Measurements from ENCODE around the gene FAAP20. TPM values are rescaled to one million over a fixed set of nuclear protein-coding genes. Genes with fewer than 3 reads are reported as not detected.

FAAP20 gene
- total RNA-seq, 6 donors from 2014 or later: 26.7 to 88.0 (median 66.8) TPM

DNA sequence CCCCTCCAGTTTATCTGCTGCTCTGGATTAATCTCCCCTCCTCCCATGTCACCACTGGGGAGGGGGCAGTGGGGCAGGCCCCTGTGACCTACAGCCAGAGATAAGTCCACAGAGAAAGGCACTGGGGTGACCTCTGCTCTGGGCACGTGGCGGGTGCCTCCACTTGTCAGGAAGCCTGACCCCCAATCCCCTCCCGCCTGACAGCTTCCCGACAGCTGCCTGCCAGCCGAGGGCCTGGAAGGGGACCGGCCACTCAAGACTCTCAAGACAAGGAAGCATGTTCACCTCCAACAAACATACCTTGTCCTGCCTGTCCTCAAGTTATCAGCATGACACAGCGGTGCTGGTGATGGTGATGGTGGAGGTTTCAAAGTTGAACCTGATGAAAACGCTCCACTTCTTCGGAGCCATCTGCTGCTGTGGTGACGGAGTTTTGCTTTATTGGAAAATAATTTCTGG lies 3.2 kb upstream of the FAAP20 start:
- no peak for ATAC-seq (ENCODE audit: low FRiP score in 2 of 2)
- Histone ChIP-seq H3K27ac (peak overlapping the region; percentile 79 to 94 (median 84)), H3K4me1 (peaks cover 33 to 56% (median 45%) of the 10 kb centered on the region in 4 donors), H3K36me3 (no peaks in the 10 kb centered on the region), H3K27me3 (no peaks in the 10 kb centered on the region), H3K4me3 (no peak overlapping the region), H3K9me3 (no peaks in the 10 kb centered on the region)
- DNase-seq: peak in 1 of 2 donors; percentile 54
- 77 to 93% methylated on average over 4 to 10 of the region's 10 CpGs for WGBS, 2 donors
- TF ChIP-seq EP300 (IDR thresholded peaks at IDR 0.05): no peak
- TF ChIP-seq, protein P1, sequence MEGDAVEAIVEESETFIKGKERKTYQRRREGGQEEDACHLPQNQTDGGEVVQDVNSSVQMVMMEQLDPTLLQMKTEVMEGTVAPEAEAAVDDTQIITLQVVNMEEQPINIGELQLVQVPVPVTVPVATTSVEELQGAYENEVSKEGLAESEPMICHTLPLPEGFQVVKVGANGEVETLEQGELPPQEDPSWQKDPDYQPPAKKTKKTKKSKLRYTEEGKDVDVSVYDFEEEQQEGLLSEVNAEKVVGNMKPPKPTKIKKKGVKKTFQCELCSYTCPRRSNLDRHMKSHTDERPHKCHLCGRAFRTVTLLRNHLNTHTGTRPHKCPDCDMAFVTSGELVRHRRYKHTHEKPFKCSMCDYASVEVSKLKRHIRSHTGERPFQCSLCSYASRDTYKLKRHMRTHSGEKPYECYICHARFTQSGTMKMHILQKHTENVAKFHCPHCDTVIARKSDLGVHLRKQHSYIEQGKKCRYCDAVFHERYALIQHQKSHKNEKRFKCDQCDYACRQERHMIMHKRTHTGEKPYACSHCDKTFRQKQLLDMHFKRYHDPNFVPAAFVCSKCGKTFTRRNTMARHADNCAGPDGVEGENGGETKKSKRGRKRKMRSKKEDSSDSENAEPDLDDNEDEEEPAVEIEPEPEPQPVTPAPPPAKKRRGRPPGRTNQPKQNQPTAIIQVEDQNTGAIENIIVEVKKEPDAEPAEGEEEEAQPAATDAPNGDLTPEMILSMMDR (IDR thresholded peaks at IDR 0.05): no peak
- TF ChIP-seq POLR2AphosphoS5 (IDR thresholded peaks at IDR 0.05): no peak
- no peak for TF ChIP-seq POLR2A (IDR thresholded peaks at IDR 0.05)

- WGBS, 2 donors: 90 to 91% methylated on average over 5 to 14 of the region's 17 CpGs
- Histone ChIP-seq H3K27ac (peak overlapping the region; percentile 3 to 94 (median 84)), H3K4me1 (peaks cover 34 to 63% (median 51%) of the 10 kb centered on the region in 4 donors)
Observed at GRCh38 chr1:2196901-2197638, 2.5 kb upstream of the FAAP20 start.

DNA sequence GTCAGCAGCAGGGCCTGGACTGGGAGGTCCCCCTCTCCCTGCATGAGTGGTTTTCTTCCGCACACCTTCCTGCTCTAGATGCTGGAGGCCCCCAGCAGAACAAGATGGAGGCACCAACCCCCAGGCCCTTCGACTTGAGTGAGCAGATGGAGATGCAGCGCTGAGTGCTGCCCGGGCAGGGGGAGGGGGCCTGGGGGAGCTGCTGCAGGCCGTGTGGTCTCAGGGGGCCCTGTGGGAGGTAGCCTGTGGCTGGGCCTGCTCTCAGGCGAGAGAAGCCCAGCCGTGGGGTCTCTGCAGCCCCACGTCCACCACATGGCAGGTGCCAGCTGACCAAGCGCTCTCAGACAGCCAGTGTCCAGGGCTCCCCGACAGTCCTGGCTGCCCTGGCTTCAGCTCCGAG lies 1.2 kb upstream of the FAAP20 start:
- peak overlapping the region; percentile 85 to 96 (median 94) for H3K27ac ChIP-seq
- H3K4me1 ChIP-seq: peaks cover 47 to 69% (median 62%) of the 10 kb centered on the region in 4 donors
- no peak for ATAC-seq (ENCODE audit: low FRiP score in 2 of 2)
- peak in 1 of 2 donors; percentile 46 for DNase-seq
- H3K27me3 ChIP-seq: no peaks in the 10 kb centered on the region
- no peaks in the 10 kb centered on the region for H3K36me3 ChIP-seq
- WGBS, 2 donors: 85 to 94% methylated on average over 3 to 4 of the region's 11 CpGs
- no peaks in the 10 kb centered on the region for H3K9me3 ChIP-seq
- peak overlapping the region in 1 of 4 donors; percentile 77 for H3K4me3 ChIP-seq
- TF ChIP-seq POLR2A (IDR thresholded peaks at IDR 0.05) (no peak), EP300 (IDR thresholded peaks at IDR 0.05) (no peak), POLR2AphosphoS5 (IDR thresholded peaks at IDR 0.05) (no peak)
- TF ChIP-seq, protein P1 (IDR thresholded peaks at IDR 0.05): no peak

More at GRCh38 chr1:2196901-2197638, 2.5 kb upstream of the FAAP20 start:
- no peaks in the 10 kb centered on the region for H3K9me3 ChIP-seq
- H3K4me3 ChIP-seq: no peak overlapping the region
- peak in 1 of 2 donors; percentile 83 for DNase-seq
- no peaks in the 10 kb centered on the region for H3K27me3 ChIP-seq
- ATAC-seq (ENCODE audit: low FRiP score in 2 of 2): no peak
- no peaks in the 10 kb centered on the region for H3K36me3 ChIP-seq
- TF ChIP-seq POLR2AphosphoS5 (IDR thresholded peaks at IDR 0.05) (no peak), POLR2A (IDR thresholded peaks at IDR 0.05) (no peak), EP300 (IDR thresholded peaks at IDR 0.05) (no peak)
- TF ChIP-seq, protein P1 (IDR thresholded peaks at IDR 0.05): no peak

DNA sequence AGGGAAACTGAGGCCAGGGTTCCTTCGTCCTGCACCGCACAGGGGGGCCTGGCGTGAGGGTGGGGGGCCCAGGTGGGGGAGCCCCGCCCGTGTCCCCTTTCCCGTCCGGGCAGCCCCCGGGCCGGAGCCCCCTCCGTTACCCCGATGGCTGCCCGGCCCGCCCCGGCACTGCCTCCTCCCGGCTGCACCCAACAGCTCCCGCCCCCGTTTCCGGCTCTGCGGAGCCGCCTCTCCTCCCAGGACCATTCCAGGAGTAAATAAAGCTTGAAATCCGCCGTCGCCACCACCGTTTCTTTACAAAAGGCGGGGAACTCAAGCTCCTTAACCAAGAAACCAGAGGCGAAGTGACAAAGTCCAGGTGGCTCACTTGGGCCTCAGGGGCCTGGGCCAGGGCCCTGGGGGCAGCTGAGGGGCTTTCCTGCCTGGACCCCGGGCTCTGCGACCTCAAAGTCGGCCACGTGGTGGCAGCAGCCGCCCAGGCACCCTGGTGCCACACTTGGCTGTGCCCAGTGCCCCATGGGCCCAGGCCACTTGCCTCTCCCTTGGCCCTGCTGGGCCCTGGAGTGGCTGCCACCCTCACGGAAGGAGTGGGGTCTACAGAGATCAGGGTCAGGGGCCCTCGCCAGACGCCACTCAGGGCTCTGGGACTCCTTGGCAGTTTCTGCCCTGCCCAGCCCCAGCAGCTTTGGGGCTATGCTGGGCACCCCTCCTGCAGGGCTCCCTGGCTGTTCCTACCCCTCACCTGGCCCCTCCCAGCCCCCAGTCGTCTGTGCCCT lies 514 bp upstream of the FAAP20 start:
- H3K9me3 ChIP-seq: no peaks in the 10 kb centered on the region
- no peaks in the 10 kb centered on the region for H3K27me3 ChIP-seq
- H3K36me3 ChIP-seq: no peaks in the 10 kb centered on the region
- H3K4me1 ChIP-seq: peaks cover 48 to 69% (median 66%) of the 10 kb centered on the region in 4 donors
- WGBS, 2 donors: 0 to 1% methylated on average over 6 to 20 of the region's 35 CpGs
- TF ChIP-seq POLR2AphosphoS5 (IDR thresholded peaks at IDR 0.05): peak in 1 of 2 donors; percentile 45
- TF ChIP-seq, protein P1 (IDR thresholded peaks at IDR 0.05): peak; percentile 91 to 99 (median 96)
- TF ChIP-seq EP300 (IDR thresholded peaks at IDR 0.05): no peak
- peak in 1 of 4 donors; percentile 56 for TF ChIP-seq POLR2A (IDR thresholded peaks at IDR 0.05)
- DNase-seq: peak; percentile 90 to 97
- peak; percentile 86 to 88 for ATAC-seq (ENCODE audit: low FRiP score in 2 of 2)
- H3K27ac ChIP-seq: peak overlapping the region; percentile 85 to 96 (median 94)
- peak overlapping the region; percentile 75 to 79 (median 77) for H3K4me3 ChIP-seq

All from upper lobe of left lung (tissue), 6 donors.